ENCODE measurements around the gene HOXD12. TPM values are rescaled to one million over a fixed set of nuclear protein-coding genes. Genes with fewer than 3 reads are reported as not detected.
A peak's percentile ranks its signal among the peaks of the same experiment; 100 is the strongest.

The HOXD12 gene
- total and polyA plus RNA-seq, 2 experiments from 2014 or later: not detected

DNA sequence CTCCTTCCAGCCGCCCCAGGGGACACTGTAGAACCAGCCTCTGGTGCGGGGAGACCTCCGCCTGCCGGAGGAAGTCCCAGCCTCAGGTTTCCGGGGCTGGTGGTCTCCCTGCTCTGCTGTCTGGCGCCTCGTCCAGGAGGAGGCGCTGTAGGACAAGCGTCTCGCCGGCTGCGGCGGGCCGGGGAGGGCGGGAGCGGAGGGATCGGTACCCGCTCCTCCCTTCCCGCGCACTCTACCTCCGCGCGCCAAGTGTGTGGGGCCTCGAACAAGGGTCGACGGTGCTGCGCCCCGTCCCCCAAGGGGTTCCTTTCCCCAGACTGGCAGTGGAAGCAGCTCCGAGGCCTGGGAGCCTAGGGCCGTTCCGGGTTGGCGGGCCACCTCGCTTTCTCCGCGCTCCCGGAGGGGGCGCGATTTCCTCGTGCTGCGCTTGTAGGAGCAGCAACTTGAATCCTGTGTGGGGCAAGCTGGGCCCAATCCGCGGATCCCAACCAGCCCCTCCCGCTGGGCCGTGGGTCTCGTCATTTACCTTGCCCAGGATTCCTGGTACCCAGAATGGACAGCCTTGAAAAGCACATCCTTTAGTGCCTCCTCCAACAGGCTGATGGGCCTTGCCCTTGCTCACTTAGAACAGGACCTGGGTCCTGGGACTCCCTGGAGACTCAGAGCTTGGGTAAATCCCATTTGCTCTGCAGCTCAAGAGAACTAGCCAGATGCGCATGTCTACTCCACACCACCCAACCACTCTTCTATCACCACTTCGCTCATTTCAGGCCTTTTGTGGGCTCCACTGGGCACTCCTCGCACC, 41.1 kb downstream of the HOXD12 start (continued):
- TF ChIP-seq, protein P1, sequence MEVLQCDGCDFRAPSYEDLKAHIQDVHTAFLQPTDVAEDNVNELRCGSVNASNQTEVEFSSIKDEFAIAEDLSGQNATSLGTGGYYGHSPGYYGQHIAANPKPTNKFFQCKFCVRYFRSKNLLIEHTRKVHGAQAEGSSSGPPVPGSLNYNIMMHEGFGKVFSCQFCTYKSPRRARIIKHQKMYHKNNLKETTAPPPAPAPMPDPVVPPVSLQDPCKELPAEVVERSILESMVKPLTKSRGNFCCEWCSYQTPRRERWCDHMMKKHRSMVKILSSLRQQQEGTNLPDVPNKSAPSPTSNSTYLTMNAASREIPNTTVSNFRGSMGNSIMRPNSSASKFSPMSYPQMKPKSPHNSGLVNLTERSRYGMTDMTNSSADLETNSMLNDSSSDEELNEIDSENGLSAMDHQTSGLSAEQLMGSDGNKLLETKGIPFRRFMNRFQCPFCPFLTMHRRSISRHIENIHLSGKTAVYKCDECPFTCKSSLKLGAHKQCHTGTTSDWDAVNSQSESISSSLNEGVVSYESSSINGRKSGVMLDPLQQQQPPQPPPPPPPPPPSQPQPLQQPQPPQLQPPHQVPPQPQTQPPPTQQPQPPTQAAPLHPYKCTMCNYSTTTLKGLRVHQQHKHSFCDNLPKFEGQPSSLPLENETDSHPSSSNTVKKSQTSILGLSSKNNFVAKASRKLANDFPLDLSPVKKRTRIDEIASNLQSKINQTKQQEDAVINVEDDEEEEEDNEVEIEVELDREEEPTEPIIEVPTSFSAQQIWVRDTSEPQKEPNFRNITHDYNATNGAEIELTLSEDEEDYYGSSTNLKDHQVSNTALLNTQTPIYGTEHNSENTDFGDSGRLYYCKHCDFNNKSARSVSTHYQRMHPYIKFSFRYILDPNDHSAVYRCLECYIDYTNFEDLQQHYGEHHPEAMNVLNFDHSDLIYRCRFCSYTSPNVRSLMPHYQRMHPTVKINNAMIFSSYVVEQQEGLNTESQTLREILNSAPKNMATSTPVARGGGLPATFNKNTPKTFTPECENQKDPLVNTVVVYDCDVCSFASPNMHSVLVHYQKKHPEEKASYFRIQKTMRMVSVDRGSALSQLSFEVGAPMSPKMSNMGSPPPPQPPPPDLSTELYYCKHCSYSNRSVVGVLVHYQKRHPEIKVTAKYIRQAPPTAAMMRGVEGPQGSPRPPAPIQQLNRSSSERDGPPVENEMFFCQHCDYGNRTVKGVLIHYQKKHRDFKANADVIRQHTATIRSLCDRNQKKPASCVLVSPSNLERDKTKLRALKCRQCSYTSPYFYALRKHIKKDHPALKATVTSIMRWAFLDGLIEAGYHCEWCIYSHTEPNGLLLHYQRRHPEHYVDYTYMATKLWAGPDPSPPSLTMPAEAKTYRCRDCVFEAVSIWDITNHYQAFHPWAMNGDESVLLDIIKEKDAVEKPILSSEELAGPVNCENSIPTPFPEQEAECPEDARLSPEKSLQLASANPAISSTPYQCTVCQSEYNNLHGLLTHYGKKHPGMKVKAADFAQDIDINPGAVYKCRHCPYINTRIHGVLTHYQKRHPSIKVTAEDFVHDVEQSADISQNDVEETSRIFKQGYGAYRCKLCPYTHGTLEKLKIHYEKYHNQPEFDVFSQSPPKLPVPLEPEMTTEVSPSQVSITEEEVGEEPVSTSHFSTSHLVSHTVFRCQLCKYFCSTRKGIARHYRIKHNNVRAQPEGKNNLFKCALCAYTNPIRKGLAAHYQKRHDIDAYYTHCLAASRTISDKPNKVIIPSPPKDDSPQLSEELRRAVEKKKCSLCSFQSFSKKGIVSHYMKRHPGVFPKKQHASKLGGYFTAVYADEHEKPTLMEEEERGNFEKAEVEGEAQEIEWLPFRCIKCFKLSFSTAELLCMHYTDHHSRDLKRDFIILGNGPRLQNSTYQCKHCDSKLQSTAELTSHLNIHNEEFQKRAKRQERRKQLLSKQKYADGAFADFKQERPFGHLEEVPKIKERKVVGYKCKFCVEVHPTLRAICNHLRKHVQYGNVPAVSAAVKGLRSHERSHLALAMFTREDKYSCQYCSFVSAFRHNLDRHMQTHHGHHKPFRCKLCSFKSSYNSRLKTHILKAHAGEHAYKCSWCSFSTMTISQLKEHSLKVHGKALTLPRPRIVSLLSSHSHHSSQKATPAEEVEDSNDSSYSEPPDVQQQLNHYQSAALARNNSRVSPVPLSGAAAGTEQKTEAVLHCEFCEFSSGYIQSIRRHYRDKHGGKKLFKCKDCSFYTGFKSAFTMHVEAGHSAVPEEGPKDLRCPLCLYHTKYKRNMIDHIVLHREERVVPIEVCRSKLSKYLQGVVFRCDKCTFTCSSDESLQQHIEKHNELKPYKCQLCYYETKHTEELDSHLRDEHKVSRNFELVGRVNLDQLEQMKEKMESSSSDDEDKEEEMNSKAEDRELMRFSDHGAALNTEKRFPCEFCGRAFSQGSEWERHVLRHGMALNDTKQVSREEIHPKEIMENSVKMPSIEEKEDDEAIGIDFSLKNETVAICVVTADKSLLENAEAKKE (CRISPR knock-in tag; IDR thresholded peaks at IDR 0.05): no peak
- TF ChIP-seq EZH2phosphoT487 (IDR thresholded peaks at IDR 0.05; ENCODE audit: unreplicated experiment) (no peak), ZNF114 (CRISPR knock-in tag; IDR thresholded peaks at IDR 0.05) (no peak), POLR2AphosphoS5 (IDR thresholded peaks at IDR 0.05; ENCODE audit: low read depth) (no peak), CREB1 (CRISPR knock-in tag; IDR thresholded peaks at IDR 0.05; ENCODE audit: low read depth) (no peak), STAT1 (IDR thresholded peaks at IDR 0.05; ENCODE audit: unreplicated experiment) (no peak)
- TF ChIP-seq, protein P2, sequence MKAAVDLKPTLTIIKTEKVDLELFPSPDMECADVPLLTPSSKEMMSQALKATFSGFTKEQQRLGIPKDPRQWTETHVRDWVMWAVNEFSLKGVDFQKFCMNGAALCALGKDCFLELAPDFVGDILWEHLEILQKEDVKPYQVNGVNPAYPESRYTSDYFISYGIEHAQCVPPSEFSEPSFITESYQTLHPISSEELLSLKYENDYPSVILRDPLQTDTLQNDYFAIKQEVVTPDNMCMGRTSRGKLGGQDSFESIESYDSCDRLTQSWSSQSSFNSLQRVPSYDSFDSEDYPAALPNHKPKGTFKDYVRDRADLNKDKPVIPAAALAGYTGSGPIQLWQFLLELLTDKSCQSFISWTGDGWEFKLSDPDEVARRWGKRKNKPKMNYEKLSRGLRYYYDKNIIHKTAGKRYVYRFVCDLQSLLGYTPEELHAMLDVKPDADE (IDR thresholded peaks at IDR 0.05): peak; percentile 62; the same call in 1 of the 2 replicates
- TF ChIP-seq, protein P3, sequence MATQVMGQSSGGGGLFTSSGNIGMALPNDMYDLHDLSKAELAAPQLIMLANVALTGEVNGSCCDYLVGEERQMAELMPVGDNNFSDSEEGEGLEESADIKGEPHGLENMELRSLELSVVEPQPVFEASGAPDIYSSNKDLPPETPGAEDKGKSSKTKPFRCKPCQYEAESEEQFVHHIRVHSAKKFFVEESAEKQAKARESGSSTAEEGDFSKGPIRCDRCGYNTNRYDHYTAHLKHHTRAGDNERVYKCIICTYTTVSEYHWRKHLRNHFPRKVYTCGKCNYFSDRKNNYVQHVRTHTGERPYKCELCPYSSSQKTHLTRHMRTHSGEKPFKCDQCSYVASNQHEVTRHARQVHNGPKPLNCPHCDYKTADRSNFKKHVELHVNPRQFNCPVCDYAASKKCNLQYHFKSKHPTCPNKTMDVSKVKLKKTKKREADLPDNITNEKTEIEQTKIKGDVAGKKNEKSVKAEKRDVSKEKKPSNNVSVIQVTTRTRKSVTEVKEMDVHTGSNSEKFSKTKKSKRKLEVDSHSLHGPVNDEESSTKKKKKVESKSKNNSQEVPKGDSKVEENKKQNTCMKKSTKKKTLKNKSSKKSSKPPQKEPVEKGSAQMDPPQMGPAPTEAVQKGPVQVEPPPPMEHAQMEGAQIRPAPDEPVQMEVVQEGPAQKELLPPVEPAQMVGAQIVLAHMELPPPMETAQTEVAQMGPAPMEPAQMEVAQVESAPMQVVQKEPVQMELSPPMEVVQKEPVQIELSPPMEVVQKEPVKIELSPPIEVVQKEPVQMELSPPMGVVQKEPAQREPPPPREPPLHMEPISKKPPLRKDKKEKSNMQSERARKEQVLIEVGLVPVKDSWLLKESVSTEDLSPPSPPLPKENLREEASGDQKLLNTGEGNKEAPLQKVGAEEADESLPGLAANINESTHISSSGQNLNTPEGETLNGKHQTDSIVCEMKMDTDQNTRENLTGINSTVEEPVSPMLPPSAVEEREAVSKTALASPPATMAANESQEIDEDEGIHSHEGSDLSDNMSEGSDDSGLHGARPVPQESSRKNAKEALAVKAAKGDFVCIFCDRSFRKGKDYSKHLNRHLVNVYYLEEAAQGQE (IDR thresholded peaks at IDR 0.05; ENCODE audit: unreplicated experiment): no peak
- TF ChIP-seq, protein P4, sequence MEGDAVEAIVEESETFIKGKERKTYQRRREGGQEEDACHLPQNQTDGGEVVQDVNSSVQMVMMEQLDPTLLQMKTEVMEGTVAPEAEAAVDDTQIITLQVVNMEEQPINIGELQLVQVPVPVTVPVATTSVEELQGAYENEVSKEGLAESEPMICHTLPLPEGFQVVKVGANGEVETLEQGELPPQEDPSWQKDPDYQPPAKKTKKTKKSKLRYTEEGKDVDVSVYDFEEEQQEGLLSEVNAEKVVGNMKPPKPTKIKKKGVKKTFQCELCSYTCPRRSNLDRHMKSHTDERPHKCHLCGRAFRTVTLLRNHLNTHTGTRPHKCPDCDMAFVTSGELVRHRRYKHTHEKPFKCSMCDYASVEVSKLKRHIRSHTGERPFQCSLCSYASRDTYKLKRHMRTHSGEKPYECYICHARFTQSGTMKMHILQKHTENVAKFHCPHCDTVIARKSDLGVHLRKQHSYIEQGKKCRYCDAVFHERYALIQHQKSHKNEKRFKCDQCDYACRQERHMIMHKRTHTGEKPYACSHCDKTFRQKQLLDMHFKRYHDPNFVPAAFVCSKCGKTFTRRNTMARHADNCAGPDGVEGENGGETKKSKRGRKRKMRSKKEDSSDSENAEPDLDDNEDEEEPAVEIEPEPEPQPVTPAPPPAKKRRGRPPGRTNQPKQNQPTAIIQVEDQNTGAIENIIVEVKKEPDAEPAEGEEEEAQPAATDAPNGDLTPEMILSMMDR (conservative IDR thresholded peaks at IDR 0.05; ENCODE audit: low read depth in 2 of 2): peak; percentile 75 to 93
